GM12892 (cell line): ENCODE results near the gene MANBA.
"Not testable (repeated sequence)": the region's sequence is repeated elsewhere in the genome, so short reads cannot be mapped to it uniquely, and the experiment has no call there.

Experiments
- POLR2A ChIP-seq: IDR thresholded peaks from 2 replicates; pipeline ENCODE4 v1.6.1; 2011; ENCODE audit warnings: low read depth, low read length, control low read depth
- POLR2AphosphoS5 ChIP-seq: IDR thresholded peaks from 2 replicates; pipeline ENCODE4 v1.6.1; 2011; ENCODE audit warnings: low read depth, low read length, control low read depth

DNA sequence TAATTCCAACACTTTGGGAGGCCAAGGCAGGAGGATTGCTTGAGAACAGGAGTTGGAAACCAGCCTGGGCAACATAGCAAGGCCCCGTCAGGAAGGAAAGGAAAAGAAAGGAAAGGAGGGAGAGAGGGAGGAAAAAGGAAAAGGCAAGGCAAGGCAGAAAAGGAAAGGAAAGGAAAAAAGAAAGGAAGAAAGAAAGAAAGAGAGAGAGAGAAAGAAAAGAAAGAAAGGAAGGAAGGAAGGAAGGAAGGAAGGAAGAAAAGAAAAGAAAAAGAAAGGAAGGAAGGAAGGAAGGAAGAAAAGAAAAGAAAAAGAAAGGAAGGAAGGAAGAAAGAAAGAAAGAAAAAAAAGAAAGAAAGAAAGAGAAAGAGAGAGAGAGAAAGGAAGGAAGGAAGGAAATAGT, 51.7 kb downstream of the MANBA start:
- not testable (repeated sequence) for TF ChIP-seq POLR2AphosphoS5, POLR2A
